ENCODE data around the gene PAM16.

DNA sequence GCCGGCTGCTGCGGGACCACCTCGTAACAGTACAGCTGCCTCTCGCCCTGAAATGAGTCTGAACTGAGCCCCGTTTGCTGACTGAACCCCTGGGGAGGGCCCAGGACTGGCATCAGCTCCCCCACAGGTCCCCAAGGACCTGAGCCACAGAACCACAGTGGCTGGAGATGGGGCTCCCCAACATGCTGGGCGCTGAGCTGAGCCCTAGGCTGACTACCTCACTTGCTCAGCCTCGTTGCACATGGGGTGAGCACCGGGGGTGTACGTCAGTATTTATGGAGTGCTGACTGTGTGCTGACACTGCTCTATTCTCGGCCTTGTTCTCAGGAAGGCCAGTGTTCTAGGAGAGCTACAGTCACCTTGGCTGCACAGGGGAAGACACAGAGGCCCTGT, 13.9 kb upstream of the PAM16 start:
- TF ChIP-seq YY1 (IDR thresholded peaks at IDR 0.05; ENCODE audit: insufficient read depth, insufficient read length): no peak
- TF ChIP-seq SUZ12 (IDR thresholded peaks at IDR 0.05; ENCODE audit: extremely low read depth, insufficient read depth, insufficient read length): no peak

All from NT2/D1 (cell line).